ENCODE results near the gene GALNT2.

DNA sequence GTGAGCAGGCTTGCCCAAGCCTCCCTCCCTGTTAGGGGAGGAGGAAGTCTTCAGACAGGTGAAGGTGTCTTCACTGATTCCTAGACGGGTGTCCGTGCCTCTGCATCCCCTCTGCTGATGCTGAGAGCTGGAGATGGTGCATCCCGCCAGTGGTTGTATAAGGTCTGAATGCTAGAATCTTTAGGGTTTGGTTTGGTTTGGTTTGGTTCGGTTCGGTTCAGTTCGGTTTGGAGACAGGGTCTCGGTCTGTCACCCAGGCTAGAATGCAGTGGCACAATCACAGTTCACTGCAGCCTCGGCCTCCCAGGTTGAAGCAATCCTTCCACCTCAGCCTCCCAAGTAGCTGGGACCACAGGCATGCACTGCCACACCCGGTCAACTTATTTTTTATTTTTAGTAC is 205.5 kb downstream of the GALNT2 start:
- TF ChIP-seq EZH2 (optimal IDR thresholded peaks at IDR 0.05; ENCODE audit: low read depth, low read length) (no peak), CTCF (IDR thresholded peaks at IDR 0.05; ENCODE audit: low read length) (no peak), EZH2phosphoT487 (IDR thresholded peaks at IDR 0.05; ENCODE audit: low read length) (no peak)

All from MM.1S (cell line).